ENCODE results near the gene CD70. TPM values are rescaled to one million over a fixed set of nuclear protein-coding genes. Genes with fewer than 3 reads are reported as not detected.

The CD70 gene
- total RNA-seq, 1 experiment from 2014 or later: 1.2 TPM

DNA sequence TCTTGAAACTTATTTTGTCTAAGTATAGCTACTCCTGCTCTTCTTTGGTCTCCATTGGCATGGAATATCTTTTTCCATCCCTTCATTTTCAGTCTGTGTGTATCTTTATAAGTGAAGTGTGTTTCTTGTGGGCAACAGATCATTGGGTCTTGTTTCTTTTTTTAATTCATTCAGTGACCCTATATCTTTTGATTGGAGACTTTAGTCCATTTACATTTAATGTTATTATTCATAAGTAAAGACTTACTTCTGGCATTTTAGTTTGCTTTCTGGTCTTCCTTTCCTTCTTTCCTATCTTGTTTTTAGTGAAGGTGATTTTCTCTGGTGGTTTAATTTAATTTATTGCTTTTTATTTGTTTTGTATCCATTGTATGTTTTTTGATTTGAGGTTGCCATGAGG lies 19.8 kb downstream of the CD70 start:
- Histone ChIP-seq H3K56ac (ENCODE audit: insufficient read length, low read depth, low read length) (no peak overlapping the region), H3K79me1 (ENCODE audit: insufficient read depth, low read depth, low read length, poor library complexity, severe bottlenecking) (no peaks in the 10 kb centered on the region), H3K9me3 (ENCODE audit: control insufficient read depth, low read depth, low read length) (no peaks in the 10 kb centered on the region), H4K8ac (replicated peaks; ENCODE audit: insufficient read length, low read depth, low read length) (no peak overlapping the region), H3K4me2 (ENCODE audit: insufficient read depth, insufficient read length, low read length) (no peak overlapping the region), H3K4ac (ENCODE audit: low read depth, low read length) (no peak overlapping the region), H2AK5ac (ENCODE audit: insufficient read length, low read length) (no peak overlapping the region), H3K9ac (ENCODE audit: extremely low read depth, insufficient read length, low read length) (no peak overlapping the region), H3K14ac (ENCODE audit: insufficient read depth, low read length) (no peak overlapping the region), H3T11ph (ENCODE audit: low read length) (no peak overlapping the region), H3K27ac (ENCODE audit: insufficient read length, low read depth, low read length) (no peak overlapping the region), H2BK5ac (ENCODE audit: insufficient read length, low read length) (no peak overlapping the region), H2BK15ac (ENCODE audit: low read depth, low read length) (no peak overlapping the region), H2BK12ac (ENCODE audit: insufficient read length, low read depth, low read length) (no peak overlapping the region), H3K27me3 (ENCODE audit: insufficient read depth, low read length) (no peaks in the 10 kb centered on the region), H3K4me1 (ENCODE audit: insufficient read depth, low read length) (no peaks in the 10 kb centered on the region; the same call in 1 of the 2 replicates), H2AFZ (ENCODE audit: low read length) (no peak overlapping the region), H3K79me2 (ENCODE audit: insufficient read depth, low read length) (no peaks in the 10 kb centered on the region), H2BK20ac (ENCODE audit: low read depth, low read length, poor library complexity, severe bottlenecking) (no peak overlapping the region), H3K18ac (ENCODE audit: insufficient read length, low read depth, low read length) (no peak overlapping the region), H3K23ac (ENCODE audit: insufficient read length, low read depth, low read length) (no peak overlapping the region), H3K23me2 (ENCODE audit: insufficient read length, low read depth, low read length, poor library complexity, severe bottlenecking) (no peaks in the 10 kb centered on the region), H4K91ac (ENCODE audit: insufficient read length, low read depth, low read length) (no peak overlapping the region), H2BK120ac (ENCODE audit: low read depth, low read length, poor library complexity, severe bottlenecking) (no peak overlapping the region), H4K20me1 (ENCODE audit: control insufficient read depth, insufficient read depth, insufficient read length) (no peaks in the 10 kb centered on the region), H4K5ac (ENCODE audit: insufficient read length, low read depth, low read length) (no peak overlapping the region)
- DNase-seq: no peak
- peaks cover 11% of the 10 kb centered on the region for H3K27me3 Mint-ChIP-seq (ENCODE audit: low read depth)
- H3K4me3 Mint-ChIP-seq: no peak overlapping the region
- no peaks in the 10 kb centered on the region for H3K36me3 Mint-ChIP-seq (ENCODE audit: insufficient read depth in 1 of 3, low read depth in 3 of 3)
- H3K4me1 Mint-ChIP-seq: peaks cover 0 to 8% of the 10 kb centered on the region in 2 experiments; a peak in 2 of 4 replicates
- H3K9me3 Mint-ChIP-seq: peaks cover 11 to 40% of the 10 kb centered on the region in 2 experiments; a peak in 4 of 5 replicates
- TF ChIP-seq, protein P1, sequence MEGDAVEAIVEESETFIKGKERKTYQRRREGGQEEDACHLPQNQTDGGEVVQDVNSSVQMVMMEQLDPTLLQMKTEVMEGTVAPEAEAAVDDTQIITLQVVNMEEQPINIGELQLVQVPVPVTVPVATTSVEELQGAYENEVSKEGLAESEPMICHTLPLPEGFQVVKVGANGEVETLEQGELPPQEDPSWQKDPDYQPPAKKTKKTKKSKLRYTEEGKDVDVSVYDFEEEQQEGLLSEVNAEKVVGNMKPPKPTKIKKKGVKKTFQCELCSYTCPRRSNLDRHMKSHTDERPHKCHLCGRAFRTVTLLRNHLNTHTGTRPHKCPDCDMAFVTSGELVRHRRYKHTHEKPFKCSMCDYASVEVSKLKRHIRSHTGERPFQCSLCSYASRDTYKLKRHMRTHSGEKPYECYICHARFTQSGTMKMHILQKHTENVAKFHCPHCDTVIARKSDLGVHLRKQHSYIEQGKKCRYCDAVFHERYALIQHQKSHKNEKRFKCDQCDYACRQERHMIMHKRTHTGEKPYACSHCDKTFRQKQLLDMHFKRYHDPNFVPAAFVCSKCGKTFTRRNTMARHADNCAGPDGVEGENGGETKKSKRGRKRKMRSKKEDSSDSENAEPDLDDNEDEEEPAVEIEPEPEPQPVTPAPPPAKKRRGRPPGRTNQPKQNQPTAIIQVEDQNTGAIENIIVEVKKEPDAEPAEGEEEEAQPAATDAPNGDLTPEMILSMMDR (conservative IDR thresholded peaks at IDR 0.05): no peak
- H3K27ac Mint-ChIP-seq: no peak overlapping the region
